GM18870 (cell line): ENCODE results near the gene DENND1A.

Experiments
- ATAC-seq: cut with Tn5 transposase; IDR thresholded peaks from one replicate; pipeline ENCODE4 v1.9.1; 2021; ENCODE audit warnings: moderate library complexity; ENCODE audit not compliant: unreplicated experiment

DENND1A gene

GRCh38 chr9:123421186-123421585 lies 508.7 kb downstream of the DENND1A start:
- no peak for ATAC-seq

GRCh38 chr9:123420592-123421111 lies 509.3 kb downstream of the DENND1A start:
- ATAC-seq: no peak

GRCh38 chr9:123419721-123420591 lies 510.0 kb downstream of the DENND1A start:
- no peak for ATAC-seq

- ATAC-seq: no peak
Measured at GRCh38 chr9:123419091-123419490, 510.8 kb downstream of the DENND1A start.

GRCh38 chr9:123418506-123418905 lies 511.4 kb downstream of the DENND1A start:
- no peak for ATAC-seq

GRCh38 chr9:123418052-123418430 lies 511.9 kb downstream of the DENND1A start:
- ATAC-seq: no peak

- ATAC-seq: no peak
Measured at GRCh38 chr9:123417289-123418051, 512.5 kb downstream of the DENND1A start.

GRCh38 chr9:123416176-123416575 lies 513.8 kb downstream of the DENND1A start:
- no peak for ATAC-seq

GRCh38 chr9:123414936-123415930 lies 514.7 kb downstream of the DENND1A start:
- no peak for ATAC-seq

GRCh38 chr9:123414204-123414603 lies 515.7 kb downstream of the DENND1A start:
- ATAC-seq: no peak

- no peak for ATAC-seq
Measured at GRCh38 chr9:123412171-123412820, 517.6 kb downstream of the DENND1A start.

- no peak for ATAC-seq
Measured at GRCh38 chr9:123411636-123412035, 518.3 kb downstream of the DENND1A start.

- no peak for ATAC-seq
Measured at GRCh38 chr9:123411191-123411590, 518.7 kb downstream of the DENND1A start.

- no peak for ATAC-seq
Measured at GRCh38 chr9:123410281-123410910, 519.5 kb downstream of the DENND1A start.

- ATAC-seq: no peak
Measured at GRCh38 chr9:123408313-123409262, 521.3 kb downstream of the DENND1A start.

GRCh38 chr9:123407217-123407851 lies 522.6 kb downstream of the DENND1A start:
- ATAC-seq: no peak

GRCh38 chr9:123406691-123407216 lies 523.2 kb downstream of the DENND1A start:
- no peak for ATAC-seq

GRCh38 chr9:123406016-123406415 lies 523.9 kb downstream of the DENND1A start:
- ATAC-seq: no peak
